B cell (primary cell): ENCODE measurements around the gene AFF2.

ENCODE experiments used
- CTCF ChIP-seq: fragments of 200-600 bp; IDR thresholded peaks from one replicate; pipeline ENCODE4 v1.8.0; 2022; ENCODE audit warnings: antibody characterized with exemption, mild to moderate bottlenecking
- EZH2 ChIP-seq: IDR thresholded peaks from 2 replicates; pipeline ENCODE4 v1.6.1; 2012; ENCODE audit warnings: borderline replicate concordance, low read depth, mild to moderate bottlenecking, moderate library complexity, low read length; ENCODE audit not compliant: insufficient read depth, poor library complexity, severe bottlenecking

GRCh38 chrX:148634591-148634990, 134.2 kb downstream of the AFF2 start:
- TF ChIP-seq EZH2 (no peak), CTCF (no peak)
